ENCODE measurements around the gene FICD. TPM values are rescaled to one million over a fixed set of nuclear protein-coding genes. Genes with fewer than 3 reads are reported as not detected.

FICD gene
- total RNA-seq, 1 donor from 2014 or later = 4.2 TPM

DNA sequence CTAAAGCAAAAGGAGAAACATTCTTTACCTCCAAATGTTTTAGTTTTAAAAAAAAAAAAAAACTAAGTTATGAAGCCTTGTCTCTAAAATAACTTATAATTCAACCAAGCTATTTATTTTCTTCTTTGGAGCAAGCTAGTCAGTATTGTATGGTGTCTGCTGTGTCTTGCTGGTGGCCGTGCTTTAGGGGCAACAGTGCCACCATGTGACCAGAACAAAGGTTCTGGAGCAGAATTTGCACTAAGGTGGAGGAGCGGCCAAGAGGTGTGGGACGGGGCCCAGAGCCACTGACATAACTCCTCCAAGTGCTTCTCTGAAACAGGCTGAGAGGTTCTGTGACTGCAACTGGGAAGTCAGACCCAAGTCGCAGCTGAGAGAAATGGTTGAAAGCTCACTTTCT, 4.5 kb downstream of the FICD start:
- H3K4me3 ChIP-seq = no peak overlapping the region
- DNase-seq = no peak
- H3K27ac ChIP-seq (replicated peaks) = no peak overlapping the region
- TF ChIP-seq, protein P1, sequence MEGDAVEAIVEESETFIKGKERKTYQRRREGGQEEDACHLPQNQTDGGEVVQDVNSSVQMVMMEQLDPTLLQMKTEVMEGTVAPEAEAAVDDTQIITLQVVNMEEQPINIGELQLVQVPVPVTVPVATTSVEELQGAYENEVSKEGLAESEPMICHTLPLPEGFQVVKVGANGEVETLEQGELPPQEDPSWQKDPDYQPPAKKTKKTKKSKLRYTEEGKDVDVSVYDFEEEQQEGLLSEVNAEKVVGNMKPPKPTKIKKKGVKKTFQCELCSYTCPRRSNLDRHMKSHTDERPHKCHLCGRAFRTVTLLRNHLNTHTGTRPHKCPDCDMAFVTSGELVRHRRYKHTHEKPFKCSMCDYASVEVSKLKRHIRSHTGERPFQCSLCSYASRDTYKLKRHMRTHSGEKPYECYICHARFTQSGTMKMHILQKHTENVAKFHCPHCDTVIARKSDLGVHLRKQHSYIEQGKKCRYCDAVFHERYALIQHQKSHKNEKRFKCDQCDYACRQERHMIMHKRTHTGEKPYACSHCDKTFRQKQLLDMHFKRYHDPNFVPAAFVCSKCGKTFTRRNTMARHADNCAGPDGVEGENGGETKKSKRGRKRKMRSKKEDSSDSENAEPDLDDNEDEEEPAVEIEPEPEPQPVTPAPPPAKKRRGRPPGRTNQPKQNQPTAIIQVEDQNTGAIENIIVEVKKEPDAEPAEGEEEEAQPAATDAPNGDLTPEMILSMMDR (IDR thresholded peaks at IDR 0.05; ENCODE audit: borderline replicate concordance) = no peak
- no peaks in the 10 kb centered on the region for H3K27me3 ChIP-seq (ENCODE audit: low read depth)
- intact Hi-C loops (cut with micrococcal nuclease) = no loop called here
- peaks cover 72% of the 10 kb centered on the region for H3K36me3 ChIP-seq
- no peaks in the 10 kb centered on the region for H3K9me3 ChIP-seq (replicated peaks)
- H3K4me1 ChIP-seq = peaks cover 17% of the 10 kb centered on the region

DNA sequence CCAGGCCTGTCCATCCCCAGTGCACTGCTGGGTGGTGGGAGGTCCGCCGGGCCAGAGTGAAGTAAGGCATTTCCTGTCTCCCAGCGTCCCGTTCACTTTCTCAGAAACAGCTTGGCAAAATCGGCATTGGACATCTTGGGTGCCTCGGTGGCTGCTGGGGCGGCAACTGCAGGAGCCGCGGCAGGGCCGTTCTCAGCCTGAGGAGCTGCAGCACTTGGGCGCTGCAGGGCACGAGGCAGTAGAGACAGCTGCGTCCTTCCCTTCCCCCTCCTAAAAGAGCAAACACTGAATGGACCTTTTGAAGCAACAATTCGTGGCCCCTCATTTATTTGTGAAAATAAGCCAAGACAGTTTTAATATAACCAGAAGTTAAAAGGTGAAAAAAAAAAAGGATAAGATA, 8.3 kb downstream of the FICD start:
- Histone ChIP-seq H3K36me3 (peaks cover 100% of the 10 kb centered on the region), H3K27me3 (ENCODE audit: low read depth) (no peaks in the 10 kb centered on the region), H3K27ac (replicated peaks) (no peak overlapping the region), H3K9me3 (replicated peaks) (no peaks in the 10 kb centered on the region), H3K4me1 (no peaks in the 10 kb centered on the region), H3K4me3 (no peak overlapping the region)
- intact Hi-C loops (cut with micrococcal nuclease) = no loop called here
- TF ChIP-seq, protein P1 (IDR thresholded peaks at IDR 0.05; ENCODE audit: borderline replicate concordance) = no peak
- no peak for DNase-seq

DNA sequence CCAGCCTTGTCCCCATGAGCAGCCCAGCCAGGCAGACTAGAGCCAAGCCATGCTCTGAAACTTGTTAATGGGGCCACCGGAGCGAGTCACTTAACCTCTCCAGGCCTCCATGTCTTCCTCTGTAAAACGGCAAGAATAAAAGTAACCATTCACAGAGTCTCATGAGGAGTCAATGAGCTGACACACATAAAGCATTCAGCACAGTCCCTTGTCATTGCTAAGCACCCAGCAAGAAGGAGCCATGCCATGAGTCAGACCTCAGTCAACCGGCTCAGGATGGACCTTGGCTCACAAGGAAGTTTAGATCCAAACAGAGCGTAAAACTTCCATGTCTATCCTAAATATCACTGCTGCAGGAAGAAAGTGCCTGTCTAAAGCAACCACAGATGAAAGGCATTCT, 10.6 kb downstream of the FICD start:
- intact Hi-C loops (cut with micrococcal nuclease) = no loop called here
- H3K36me3 ChIP-seq = peaks cover 100% of the 10 kb centered on the region
- H3K4me3 ChIP-seq = no peak overlapping the region
- no peaks in the 10 kb centered on the region for H3K9me3 ChIP-seq (replicated peaks)
- H3K4me1 ChIP-seq = no peaks in the 10 kb centered on the region
- H3K27me3 ChIP-seq (ENCODE audit: low read depth) = no peaks in the 10 kb centered on the region
- no peak for DNase-seq
- no peak overlapping the region for H3K27ac ChIP-seq (replicated peaks)
- TF ChIP-seq, protein P1 (IDR thresholded peaks at IDR 0.05; ENCODE audit: borderline replicate concordance) = no peak

DNA sequence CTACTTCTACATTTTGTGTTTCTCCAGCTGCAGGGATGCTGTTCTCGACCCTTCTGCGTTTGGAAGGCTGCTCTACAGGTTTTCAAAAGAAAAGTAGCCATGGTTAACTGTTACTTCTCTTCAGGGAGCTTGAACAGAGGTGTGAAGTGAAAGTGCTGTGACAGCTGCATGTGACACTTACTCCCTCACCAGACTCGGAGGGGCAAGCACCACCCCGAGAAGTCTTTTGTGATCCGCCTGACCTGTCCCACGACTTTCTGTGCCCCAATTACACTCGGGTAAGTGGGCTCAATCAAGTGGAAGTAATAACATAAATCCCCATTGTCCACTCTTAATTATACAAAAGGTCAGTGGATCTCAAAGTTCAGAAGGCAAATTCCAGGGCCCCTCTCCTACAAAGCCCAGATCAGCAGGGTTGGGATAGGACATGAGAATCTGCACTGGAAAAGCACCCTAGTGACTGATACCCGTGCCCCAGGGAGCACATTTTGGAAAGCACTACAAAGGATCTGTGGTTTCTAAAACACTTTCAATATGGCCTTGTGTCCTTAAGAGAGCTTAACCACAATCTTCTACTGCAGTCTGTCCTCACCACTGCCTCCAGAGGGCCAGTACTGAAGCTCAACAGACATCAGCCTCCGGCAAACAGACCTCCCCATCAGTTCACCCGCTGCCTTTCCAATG, 11.5 kb downstream of the FICD start:
- TF ChIP-seq, protein P1 (IDR thresholded peaks at IDR 0.05; ENCODE audit: borderline replicate concordance) = no peak
- no peak overlapping the region for H3K4me3 ChIP-seq
- DNase-seq = no peak
- no peak overlapping the region for H3K27ac ChIP-seq (replicated peaks)
- peaks cover 100% of the 10 kb centered on the region for H3K36me3 ChIP-seq
- no peaks in the 10 kb centered on the region for H3K4me1 ChIP-seq
- intact Hi-C loops (cut with micrococcal nuclease) = no loop called here
- no peaks in the 10 kb centered on the region for H3K9me3 ChIP-seq (replicated peaks)
- H3K27me3 ChIP-seq (ENCODE audit: low read depth) = no peaks in the 10 kb centered on the region

DNA sequence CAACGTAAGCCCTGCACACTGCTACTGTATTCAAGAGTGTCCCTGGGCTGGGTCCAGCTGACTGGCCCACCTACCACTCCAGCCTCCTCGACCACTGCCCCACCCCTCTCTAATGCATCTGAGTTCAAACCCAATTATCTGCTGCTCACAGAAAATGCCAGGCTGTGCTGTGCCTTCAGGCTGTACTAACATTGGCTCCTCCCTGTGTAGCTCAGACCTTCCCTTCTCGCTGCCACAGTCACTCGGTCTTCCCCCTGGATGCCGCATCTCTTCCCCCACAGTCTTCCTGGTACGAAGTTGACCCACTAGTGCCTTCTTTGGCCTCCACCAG, 12.1 kb downstream of the FICD start:
- TF ChIP-seq, protein P1 (IDR thresholded peaks at IDR 0.05; ENCODE audit: borderline replicate concordance) = no peak
- Histone ChIP-seq H3K27me3 (ENCODE audit: low read depth) (no peaks in the 10 kb centered on the region), H3K27ac (replicated peaks) (no peak overlapping the region), H3K36me3 (peaks cover 100% of the 10 kb centered on the region), H3K4me3 (no peak overlapping the region), H3K9me3 (replicated peaks) (no peaks in the 10 kb centered on the region), H3K4me1 (no peaks in the 10 kb centered on the region)
- DNase-seq = no peak
- intact Hi-C loops (cut with micrococcal nuclease) = no loop called here

All from left ventricle myocardium inferior (tissue), 1 donor.